Kidney tubule cell (primary cell): ENCODE results near the gene BCAN.
A peak's percentile ranks its signal among the peaks of the same experiment; 100 is the strongest.

Source experiments
- DNase-seq: peaks from one replicate; pipeline ENCODE4 v3.0.0-alpha.2; 2018; ENCODE audit warnings: low spot score

BCAN gene

DNA sequence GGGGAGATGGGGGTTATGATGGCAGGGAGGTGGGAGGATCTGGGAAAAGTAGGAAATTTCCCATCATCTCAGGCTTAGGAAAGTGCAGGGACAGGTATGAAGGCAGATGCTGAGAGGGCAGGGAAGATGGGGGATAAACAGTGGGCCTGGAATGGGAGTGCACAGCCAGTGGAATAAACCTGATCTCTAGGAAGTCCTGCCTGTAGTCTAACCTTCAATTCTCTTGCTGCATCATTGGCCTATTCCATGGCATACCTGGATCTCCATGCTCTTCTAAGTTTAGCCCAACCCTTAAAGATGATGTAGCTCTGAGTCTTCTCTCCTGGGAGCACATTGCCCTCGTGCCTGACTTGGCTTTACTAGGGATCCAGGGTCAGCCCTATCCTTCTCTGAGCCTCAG is 2.7 kb downstream of the BCAN start:
- DNase-seq = no peak

- DNase-seq = no peak
Measured at GRCh38 chr1:156645056-156645455, 3.1 kb downstream of the BCAN start.

DNA sequence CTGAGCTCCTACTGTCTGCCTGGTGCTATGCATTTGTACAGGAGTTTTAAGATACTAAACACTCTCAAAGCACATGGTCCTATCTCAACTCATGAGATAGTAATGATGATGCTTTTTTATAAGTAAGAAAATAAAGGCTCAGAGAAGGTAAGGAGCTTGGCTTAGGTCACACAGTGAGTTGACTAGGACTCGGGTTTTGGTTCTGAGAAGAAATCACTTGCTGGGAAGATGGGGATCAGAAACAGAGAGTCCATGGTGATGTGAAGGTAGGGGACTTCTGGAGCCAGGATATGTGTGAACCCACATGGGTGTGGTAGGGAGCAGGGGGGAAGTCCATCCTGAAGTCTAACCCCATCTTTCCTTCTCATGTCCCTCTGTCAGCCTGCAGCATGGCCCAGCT is 3.7 kb downstream of the BCAN start:
- no peak for DNase-seq

GRCh38 chr1:156646738-156647211 is 4.9 kb downstream of the BCAN start:
- DNase-seq = no peak

GRCh38 chr1:156647351-156647750 is 5.4 kb downstream of the BCAN start:
- DNase-seq = no peak

- DNase-seq = no peak
Measured at GRCh38 chr1:156648496-156648895, 6.6 kb downstream of the BCAN start.

GRCh38 chr1:156648951-156649350 is 7.0 kb downstream of the BCAN start:
- DNase-seq = peak; percentile 30

DNA sequence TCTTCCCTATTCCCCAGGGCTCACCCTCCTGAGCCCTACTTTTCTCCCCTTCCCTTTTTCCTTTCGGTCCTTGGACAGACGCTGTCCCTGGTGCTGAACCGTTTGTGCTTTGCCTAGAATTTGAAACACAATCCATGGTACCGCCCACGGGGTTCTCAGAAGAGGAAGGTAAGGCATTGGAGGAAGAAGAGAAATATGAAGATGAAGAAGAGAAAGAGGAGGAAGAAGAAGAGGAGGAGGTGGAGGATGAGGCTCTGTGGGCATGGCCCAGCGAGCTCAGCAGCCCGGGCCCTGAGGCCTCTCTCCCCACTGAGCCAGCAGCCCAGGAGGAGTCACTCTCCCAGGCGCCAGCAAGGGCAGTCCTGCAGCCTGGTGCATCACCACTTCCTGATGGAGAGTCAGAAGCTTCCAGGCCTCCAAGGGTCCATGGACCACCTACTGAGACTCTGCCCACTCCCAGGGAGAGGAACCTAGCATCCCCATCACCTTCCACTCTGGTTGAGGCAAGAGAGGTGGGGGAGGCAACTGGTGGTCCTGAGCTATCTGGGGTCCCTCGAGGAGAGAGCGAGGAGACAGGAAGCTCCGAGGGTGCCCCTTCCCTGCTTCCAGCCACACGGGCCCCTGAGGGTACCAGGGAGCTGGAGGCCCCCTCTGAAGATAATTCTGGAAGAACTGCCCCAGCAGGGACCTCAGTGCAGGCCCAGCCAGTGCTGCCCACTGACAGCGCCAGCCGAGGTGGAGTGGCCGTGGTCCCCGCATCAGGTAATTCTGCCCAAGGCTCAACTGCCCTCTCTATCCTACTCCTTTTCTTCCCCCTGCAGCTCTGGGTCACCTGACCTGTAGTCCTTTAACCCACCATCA is 10.4 kb downstream of the BCAN start:
- peak; percentile 28 for DNase-seq

DNA sequence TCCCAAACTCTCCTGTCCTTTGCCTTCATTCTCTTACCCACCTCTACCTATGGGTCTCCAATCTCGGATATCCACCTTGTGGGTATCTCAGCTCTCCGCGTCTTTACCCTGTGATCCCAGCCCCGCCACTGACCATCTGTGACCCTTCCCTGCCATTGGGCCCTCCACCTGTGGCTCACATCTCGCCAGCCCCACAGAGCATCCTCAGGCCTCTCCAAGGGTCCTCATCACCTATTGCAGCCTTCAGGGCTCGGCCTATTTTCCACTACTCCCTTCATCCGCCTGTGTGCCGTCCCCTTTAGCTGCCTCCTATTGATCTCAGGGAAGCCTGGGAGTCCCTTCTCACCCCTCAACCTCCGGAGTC is 11.1 kb downstream of the BCAN start:
- no peak for DNase-seq

GRCh38 chr1:156654700-156655099 is 12.8 kb downstream of the BCAN start:
- no peak for DNase-seq

- DNase-seq = no peak
Measured at GRCh38 chr1:156655151-156655903, 13.4 kb downstream of the BCAN start.

- DNase-seq = no peak
Measured at GRCh38 chr1:156655904-156656516, 14.1 kb downstream of the BCAN start.

DNA sequence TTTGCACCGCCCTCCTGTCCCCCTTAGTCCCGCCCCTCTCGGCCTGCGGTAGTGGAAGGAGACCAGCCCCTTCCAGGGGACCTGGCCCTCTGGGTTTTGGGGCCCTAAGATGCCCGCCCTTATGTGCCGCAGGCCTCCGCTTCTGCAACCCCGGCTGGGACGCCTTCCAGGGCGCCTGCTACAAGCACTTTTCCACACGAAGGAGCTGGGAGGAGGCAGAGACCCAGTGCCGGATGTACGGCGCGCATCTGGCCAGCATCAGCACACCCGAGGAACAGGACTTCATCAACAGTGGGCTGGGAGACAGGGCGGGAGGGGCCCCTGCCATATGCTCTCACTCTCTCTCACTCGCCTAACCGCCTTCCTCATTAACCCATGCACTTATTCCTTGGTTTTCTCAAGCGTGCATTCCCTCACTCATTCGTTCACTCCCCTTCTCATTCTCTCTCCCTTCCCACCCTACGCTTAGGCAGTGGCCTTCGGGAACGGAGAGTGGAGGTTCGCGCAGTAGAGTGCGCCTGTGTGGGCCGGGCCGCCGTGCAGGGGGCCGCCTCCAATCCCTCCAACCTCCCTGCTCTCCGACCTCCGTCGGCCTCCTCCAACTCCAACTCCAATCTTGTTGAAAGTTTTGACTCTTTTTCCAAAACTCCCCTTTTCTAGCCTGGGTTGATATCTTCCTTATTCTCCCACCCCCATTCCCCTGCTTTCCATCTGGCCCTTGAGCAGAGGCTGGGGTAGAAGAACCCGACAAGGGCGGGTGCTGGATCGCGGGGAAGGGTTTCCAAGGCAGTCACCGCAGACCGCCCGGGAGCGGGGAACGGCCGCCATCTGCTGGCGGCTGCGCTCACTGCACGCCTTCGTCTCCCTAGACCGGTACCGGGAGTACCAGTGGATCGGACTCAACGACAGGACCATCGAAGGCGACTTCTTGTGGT is 15.2 kb downstream of the BCAN start:
- DNase-seq = peak; percentile 57

- peak; percentile 20 for DNase-seq
Measured at GRCh38 chr1:156657741-156658319, 15.9 kb downstream of the BCAN start.

DNA sequence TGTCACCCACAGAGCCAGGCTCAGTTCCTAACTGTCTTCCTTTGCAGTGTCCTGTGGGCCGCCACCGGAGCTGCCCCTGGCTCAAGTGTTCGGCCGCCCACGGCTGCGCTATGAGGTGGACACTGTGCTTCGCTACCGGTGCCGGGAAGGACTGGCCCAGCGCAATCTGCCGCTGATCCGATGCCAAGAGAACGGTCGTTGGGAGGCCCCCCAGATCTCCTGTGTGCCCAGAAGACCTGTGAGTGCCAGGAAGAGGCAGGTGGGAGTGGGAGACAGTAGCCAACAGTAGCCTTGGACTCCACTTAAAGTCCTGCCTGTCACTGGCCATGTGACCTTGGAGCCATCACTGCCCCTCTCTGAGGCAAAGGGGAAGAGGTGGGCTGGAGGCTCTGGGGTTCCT is 16.6 kb downstream of the BCAN start:
- no peak for DNase-seq

- no peak for DNase-seq
Measured at GRCh38 chr1:156658945-156659574, 17.1 kb downstream of the BCAN start.

DNA sequence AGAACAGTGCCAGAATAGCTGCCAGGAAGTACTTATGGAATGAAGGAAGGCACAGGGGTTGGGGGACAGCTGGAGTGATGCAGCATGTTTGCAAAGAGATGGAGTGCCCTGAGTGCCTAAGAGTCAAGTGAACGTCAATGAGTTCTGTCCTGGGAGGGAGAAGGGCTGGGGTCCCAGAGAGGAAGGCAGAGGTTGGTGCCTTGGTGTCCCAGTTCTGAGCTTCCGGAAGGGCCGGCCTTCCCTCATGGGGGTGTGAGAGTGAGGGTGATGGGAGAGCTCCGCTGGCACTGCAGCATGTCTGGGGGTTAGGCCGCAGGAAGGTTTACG is 17.7 kb downstream of the BCAN start:
- no peak for DNase-seq

GRCh38 chr1:156659988-156660751 is 18.3 kb downstream of the BCAN start:
- DNase-seq = peak; percentile 98

DNA sequence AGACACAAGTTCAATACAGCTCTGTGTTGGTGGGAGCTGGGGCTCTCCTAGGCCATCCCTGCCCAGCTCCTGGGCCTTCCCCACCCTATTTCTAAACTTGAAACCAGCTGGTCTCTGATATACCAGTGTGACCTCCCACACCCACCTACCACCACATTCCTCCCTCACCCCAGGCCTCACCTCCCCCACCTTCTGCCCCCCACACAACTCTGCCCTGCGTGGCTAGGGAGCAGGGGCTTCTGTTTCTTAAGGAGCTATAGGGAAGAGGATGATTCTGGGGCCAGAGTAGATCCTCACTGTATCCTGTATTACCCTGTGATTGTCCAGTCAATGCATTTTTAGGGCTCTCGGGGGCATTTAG is 18.8 kb downstream of the BCAN start:
- no peak for DNase-seq
